GM21528 (cell line): ENCODE results near the gene ITSN1.
"Not testable (repeated sequence)": the region's sequence is repeated elsewhere in the genome, so short reads cannot be mapped to it uniquely, and the experiment has no call there.

ENCODE experiments used
- ATAC-seq: cut with Tn5 transposase; IDR thresholded peaks from one replicate; pipeline ENCODE4 v1.9.1; 2021; ENCODE audit warnings: mild to moderate bottlenecking, moderate library complexity; ENCODE audit not compliant: unreplicated experiment, low FRiP score

Gene ITSN1

GRCh38 chr21:33855190-33855589 lies 212.9 kb downstream of the ITSN1 start:
- no peak for ATAC-seq

DNA sequence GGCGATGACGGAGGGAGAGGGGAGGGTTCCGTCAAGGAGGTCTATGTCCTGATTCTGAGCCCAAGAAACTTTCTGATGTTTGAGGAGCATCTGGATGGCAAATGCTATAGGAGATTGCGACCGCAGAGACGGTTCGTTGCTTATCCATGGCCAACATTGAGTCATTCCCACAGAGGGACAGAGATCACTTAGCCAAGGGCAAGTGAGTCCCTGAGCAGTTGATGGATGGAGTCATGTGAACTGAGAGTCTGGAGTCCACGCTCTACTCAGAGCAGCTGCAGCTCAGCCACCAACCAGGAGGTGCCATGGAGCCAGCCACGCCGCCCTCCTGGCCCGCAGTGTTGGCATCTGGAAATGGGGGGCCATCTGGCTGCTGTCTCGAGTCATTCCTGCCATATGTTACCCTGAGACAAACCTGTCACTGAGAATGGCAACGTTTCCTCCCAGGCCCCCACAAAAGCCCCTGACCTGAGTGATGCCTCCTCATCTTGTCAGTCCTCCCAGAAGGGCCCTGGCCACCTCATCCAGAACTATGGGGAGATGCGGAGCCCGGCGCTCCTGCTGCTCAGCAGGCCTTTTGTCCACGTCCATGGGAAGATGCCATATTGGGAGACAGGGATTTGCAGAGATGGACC lies 214.7 kb downstream of the ITSN1 start:
- no peak for ATAC-seq

DNA sequence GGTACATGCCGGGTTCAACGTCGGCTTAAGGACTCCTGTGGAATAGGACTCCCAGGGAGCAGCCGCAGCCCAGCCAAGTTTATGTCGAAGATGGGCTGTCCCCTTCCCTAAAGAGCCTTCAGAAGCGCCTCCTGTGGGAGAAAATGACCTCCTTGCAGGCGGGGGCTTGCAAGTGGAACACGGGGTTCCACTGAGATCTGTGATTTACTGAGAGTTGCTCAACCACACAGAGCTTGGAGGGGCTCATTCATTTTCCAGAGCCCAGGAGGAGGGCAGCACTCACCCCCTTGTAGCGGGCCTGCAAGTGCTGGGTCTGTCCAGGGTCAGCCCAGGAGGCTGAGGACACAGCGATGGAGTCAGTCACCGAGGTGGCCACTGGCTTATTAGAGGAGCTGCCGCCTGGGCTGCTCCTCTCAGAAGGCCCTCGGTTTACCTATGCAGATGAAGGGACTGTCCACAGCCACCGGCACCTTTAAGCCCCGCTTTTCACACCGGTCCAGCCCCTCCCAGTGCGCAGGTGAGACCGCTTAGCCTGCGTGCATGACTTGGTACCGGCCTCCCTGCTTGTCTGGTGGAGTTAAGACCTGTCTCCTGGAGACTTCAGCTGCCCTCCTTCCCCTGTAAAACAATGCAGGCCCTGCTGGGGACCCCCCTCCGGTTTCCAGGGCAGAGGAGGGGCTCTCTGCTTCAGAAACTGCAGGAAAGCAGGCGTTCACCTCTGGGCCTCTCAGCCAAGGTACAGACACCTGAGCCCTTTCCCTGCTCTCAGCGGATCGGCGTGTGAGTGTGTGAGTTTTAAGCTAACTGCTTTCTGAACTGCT lies 215.8 kb downstream of the ITSN1 start:
- ATAC-seq = no peak

GRCh38 chr21:33858667-33859372 lies 216.5 kb downstream of the ITSN1 start:
- no peak for ATAC-seq

GRCh38 chr21:33859373-33860102 lies 217.2 kb downstream of the ITSN1 start:
- ATAC-seq = no peak

- ATAC-seq = no peak
Observed at GRCh38 chr21:33860332-33860879, 218.1 kb downstream of the ITSN1 start.

GRCh38 chr21:33861125-33861524 lies 218.8 kb downstream of the ITSN1 start:
- ATAC-seq = no peak

DNA sequence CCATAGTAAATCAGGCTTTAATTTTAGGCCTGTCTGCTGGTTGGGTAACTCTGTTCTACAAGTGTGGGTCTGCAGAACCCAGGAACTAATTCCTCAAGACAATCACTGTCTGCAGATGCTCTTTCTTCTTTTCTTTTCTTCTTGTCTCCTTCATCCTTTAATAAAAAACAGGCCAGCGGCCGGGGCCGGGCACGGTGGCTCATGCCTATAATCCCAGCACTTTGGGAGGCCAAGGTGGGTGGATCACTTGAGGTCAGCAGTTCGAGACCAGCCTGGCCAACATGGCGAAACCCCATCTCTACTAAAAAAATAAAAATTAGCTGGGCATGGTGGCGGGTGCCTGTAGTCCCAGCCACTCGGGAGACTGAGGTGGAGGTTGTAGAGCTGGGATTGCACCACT lies 220.9 kb downstream of the ITSN1 start:
- ATAC-seq = not testable (repeated sequence)

GRCh38 chr21:33864150-33864549 lies 221.8 kb downstream of the ITSN1 start:
- no peak for ATAC-seq

DNA sequence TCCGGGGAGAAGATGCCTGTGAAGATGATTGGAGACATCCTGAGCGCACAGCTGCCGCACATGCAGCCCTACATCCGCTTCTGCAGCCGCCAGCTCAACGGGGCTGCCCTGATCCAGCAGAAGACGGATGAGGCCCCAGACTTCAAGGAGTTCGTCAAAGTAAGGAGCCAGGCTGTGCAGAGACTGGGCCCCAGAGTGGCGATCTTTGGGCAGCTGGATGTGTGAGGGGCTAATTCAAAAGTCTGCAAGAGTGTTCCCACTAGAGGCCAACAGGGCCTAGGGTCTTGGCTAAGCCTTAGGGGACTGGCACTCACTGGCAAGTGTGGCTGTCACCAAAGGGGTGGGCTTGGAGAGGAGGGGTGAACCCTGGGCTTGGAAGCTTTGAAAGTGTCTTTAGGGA lies 222.9 kb downstream of the ITSN1 start:
- ATAC-seq = no peak

DNA sequence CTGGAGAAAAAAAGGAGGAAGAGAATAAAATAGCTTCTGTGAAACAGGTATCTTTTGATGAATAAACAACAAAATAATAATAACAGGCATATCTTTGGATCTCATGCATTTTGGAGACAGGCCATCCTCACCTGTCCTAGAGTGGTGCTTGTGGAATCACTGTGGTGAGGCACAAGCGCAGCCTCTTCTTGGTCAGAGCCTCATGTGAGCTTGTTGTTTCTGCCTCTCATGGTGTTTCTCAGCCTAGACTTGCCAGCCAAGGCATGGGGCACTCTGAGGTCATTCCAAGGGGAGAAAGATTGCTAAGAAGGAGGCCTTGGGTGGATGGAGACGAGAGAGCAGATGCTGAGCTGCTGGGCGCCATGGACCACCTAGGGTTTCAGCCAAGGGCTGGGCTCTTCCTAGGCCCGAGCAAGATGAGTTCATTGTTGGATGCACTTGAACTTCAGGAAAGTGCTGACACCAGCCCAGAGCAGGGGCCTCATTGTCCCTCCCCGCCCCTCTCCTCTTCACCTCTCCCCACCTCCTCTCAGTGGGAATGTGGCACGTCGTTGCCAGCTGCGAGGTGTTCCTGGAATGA lies 223.8 kb downstream of the ITSN1 start:
- ATAC-seq = no peak

- ATAC-seq = no peak
Observed at GRCh38 chr21:33866826-33867225, 224.5 kb downstream of the ITSN1 start.

GRCh38 chr21:33867868-33868267 lies 225.6 kb downstream of the ITSN1 start:
- not testable (repeated sequence) for ATAC-seq

DNA sequence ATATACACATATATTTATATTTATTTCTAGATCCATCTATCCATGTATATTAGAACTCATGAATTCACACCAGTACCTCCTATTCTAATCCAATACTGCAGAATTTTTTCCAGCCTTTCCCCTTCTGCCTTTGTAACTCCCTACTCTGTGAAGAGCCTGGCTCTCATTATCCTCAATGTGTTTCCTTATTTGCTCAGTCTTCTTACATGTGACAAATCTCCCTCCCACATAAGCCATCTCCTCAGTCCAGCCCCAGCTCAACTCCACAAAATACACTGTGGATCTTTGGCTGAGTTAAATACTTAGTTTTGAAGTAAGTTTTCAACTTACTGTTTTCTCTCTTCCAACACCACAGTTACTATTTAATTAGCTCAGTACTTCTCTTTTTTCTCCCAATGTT lies 227.6 kb downstream of the ITSN1 start:
- no peak for ATAC-seq

DNA sequence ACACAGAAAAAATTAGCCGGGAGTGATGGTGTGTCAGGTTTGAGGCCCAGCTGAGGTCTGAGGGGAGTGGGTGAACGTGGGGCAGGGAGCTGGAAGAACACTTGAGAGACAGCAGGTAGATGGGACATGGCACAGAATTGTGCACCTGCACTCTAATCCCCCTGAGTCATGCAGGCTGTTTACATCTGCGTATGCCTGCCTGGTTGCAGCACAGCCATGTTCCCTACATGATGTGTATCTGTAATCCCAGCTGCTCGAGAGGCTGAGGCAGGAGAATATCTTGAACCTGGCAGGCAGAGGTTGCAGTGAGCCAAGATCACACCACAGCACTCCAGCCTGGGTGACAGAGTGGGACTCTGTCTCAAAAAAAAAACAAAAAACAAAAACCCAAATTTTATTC lies 228.5 kb downstream of the ITSN1 start:
- no peak for ATAC-seq

DNA sequence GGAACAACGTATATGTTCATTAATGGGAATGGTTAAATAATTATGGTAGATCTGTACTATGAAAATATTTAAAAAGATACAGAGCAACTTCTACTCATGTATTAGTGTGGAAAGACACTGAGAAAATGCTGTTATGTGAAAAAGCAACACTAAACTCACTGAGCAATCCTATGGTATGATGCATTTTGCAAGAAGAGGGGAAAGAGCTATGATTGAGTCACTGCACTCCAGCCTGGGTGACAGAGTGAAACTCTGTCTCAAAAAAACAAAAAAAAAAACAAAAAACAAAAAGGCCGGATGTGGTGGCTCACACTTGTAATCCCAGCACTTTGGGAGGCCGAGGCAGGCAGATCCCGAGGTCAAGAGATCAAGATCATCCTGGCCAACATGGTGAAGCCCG lies 228.9 kb downstream of the ITSN1 start:
- no peak for ATAC-seq

GRCh38 chr21:33872881-33873515 lies 230.7 kb downstream of the ITSN1 start:
- no peak for ATAC-seq

GRCh38 chr21:33874161-33874560 lies 231.9 kb downstream of the ITSN1 start:
- no peak for ATAC-seq

- no peak for ATAC-seq
Observed at GRCh38 chr21:33875026-33875695, 232.9 kb downstream of the ITSN1 start.
